HCT116 (cell line): ENCODE data around the gene PLBD2.

Experiments used
- MAX ChIP-seq: IDR thresholded peaks from 2 replicates; pipeline ENCODE4 v1.6.1; 2012
- RAD21 ChIP-seq: IDR thresholded peaks from 2 replicates; pipeline ENCODE4 v1.6.1; 2012; ENCODE audit warnings: low read depth, mild to moderate bottlenecking
- TF ChIP-seq, protein P1 (sequence below), 3 experiments: fragments of 200-600 bp in 1 of 3; sonication (generic) in 1 of 3; IDR thresholded peaks in 2 of 3; conservative IDR thresholded peaks in 1 of 3; 2 replicates each; pipeline ENCODE4 v1.5.1; 2012 to 2017; ENCODE audit warnings: low read depth in 2 of 3, low read length in 2 of 3, antibody characterized with exemption in 1 of 3, borderline replicate concordance in 1 of 3, control low read depth in 1 of 3, mild to moderate bottlenecking in 1 of 3, mixed read lengths in 1 of 3, mixed run types in 1 of 3, moderate library complexity in 1 of 3; ENCODE audit not compliant: insufficient read depth in 1 of 3

GRCh38 chr12:113317122-113317521 is 41.3 kb upstream of the PLBD2 start:
- TF ChIP-seq RAD21 (no peak), MAX (no peak)
- TF ChIP-seq, protein P1, sequence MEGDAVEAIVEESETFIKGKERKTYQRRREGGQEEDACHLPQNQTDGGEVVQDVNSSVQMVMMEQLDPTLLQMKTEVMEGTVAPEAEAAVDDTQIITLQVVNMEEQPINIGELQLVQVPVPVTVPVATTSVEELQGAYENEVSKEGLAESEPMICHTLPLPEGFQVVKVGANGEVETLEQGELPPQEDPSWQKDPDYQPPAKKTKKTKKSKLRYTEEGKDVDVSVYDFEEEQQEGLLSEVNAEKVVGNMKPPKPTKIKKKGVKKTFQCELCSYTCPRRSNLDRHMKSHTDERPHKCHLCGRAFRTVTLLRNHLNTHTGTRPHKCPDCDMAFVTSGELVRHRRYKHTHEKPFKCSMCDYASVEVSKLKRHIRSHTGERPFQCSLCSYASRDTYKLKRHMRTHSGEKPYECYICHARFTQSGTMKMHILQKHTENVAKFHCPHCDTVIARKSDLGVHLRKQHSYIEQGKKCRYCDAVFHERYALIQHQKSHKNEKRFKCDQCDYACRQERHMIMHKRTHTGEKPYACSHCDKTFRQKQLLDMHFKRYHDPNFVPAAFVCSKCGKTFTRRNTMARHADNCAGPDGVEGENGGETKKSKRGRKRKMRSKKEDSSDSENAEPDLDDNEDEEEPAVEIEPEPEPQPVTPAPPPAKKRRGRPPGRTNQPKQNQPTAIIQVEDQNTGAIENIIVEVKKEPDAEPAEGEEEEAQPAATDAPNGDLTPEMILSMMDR (IDR thresholded peaks at IDR 0.05 in 2 of 3, conservative IDR thresholded peaks at IDR 0.05 in 1 of 3; ENCODE audit: borderline replicate concordance in 1 of 3, insufficient read depth in 1 of 3, low read depth in 2 of 3, low read length in 2 of 3): no peak
